ENCODE data around the gene XRCC4.
"Not testable (repeated sequence)": the region's sequence is repeated elsewhere in the genome, so short reads cannot be mapped to it uniquely, and the experiment has no call there.

Gene XRCC4

DNA sequence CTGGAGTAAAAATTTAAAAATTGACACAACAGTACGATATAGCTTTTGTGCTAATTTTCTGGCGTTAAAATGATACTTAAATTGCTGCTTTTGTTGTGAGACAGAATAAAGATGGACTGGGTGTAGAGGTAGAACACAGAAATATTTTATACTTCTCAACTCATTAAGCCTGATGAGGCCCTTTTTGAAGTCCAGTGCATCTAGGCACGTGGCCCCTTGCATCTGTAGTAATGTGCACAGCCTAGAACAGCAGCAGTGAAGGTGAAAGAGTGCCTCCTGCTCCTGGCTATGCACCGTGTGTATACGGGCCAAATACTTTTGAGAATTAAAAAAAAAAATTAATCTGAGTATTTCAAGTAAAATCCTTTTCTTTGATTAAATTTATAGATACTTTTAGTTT, 115.6 kb downstream of the XRCC4 start:
- DNase-seq, result no peak

GRCh38 chr5:83197326-83197967, 120.1 kb downstream of the XRCC4 start:
- no peak for DNase-seq

- no peak for DNase-seq
These were observed 121.8 kb downstream of the XRCC4 start for GRCh38 chr5:83199126-83199525.

- no peak for DNase-seq
These were observed 127.3 kb downstream of the XRCC4 start for GRCh38 chr5:83204651-83205050.

DNA sequence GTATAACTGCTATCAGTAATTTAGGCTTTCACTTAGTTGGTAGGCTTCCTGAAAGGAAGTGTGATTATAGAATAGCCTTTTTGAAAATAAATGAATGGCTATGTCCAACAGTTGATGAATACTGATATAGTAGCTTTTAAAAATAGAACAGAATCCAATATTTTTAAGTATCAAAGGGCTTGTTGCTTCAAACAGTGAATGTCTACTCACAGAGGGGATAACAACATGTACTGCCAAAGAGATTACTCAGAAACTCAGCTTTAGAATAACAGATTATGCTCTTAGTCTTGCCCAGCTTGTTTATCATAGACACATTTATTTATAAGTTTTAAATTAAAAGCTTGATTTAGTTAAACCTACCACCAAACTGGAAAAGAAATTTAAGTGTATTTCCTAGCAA, 132.6 kb downstream of the XRCC4 start:
- DNase-seq, result no peak

GRCh38 chr5:83219077-83219476, 141.7 kb downstream of the XRCC4 start:
- no peak for DNase-seq

- no peak for DNase-seq
These were observed 142.1 kb downstream of the XRCC4 start for GRCh38 chr5:83219495-83219894.

DNA sequence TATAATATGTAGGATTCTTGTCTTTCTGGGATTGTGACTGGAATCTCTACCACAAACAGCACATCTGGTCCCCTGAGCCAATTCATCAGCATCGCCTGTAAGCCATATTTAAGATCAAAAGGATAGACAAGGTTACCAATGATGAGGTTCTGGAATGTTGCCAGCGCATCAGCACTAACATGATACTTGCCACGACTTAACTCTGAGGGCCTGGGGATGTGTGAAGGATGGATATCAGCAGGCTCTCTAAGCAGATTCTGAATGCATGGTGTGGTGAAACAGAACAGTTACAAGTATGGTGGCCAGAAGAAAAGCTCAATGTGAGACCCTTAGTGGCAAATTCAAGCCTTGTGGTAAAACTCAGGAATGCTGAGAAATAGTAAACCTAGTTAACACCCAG, 143.0 kb downstream of the XRCC4 start:
- DNase-seq, result no peak

DNA sequence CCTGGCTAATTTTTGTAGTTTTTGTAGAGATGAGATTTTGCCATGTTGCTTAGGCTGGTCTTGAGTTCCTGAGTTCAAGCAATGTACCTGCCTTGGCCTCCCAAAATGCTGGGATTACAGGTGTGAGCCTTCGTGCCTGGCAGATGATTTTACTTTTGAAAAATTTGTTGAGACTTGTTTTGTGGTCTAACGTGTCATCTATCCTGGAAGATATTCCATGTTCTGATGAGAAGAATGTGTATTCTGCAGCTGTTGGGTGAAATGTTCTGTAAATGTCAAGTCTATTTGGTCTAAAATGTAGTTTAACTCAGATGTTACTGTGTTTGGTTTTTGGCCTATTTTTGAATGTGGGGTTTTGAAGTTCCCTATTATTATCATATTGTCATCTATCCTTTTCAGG, 145.6 kb downstream of the XRCC4 start:
- DNase-seq, result no peak

- DNase-seq, result no peak
These were observed 150.3 kb downstream of the XRCC4 start for GRCh38 chr5:83227611-83228010.

DNA sequence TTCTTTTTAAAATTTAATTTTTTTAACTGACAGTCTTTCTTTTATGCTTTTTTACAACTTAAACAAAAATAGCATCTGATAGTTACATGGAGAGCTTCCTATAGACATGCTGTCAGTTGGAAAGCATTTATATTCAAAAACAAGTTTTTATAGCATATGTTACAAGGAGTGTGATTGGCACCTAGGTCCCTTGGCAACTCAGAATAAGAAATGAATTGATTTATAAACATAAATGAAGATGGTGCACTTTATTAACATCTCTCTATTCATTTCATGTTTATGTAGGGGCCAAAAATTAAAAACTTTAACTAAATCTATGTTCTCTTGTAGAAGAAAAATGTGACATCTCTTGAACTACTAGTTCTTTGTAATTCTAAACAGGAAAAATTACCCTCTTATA, 153.2 kb downstream of the XRCC4 start:
- DNase-seq, result no peak

- DNase-seq, result no peak
These were observed 167.2 kb downstream of the XRCC4 start for GRCh38 chr5:83244516-83244915.

GRCh38 chr5:83245037-83245436, 167.7 kb downstream of the XRCC4 start:
- no peak for DNase-seq

DNA sequence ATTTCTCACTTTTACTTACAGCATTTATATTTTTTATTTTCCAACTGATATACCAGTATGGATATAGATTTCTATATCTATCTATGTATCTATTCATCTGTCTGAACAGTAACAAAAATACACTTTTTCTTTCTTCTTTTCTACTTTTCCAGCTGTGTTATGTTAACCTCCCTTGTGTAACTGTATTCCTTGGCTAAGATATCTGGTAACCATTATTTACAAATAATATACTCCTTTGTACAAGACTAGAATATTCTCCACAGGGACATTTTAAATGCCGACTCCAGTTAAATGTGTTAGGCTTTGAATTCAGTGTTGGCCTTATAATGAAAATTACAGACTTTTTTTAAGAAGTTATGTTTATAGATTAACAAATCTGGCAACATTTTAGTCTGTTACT, 168.7 kb downstream of the XRCC4 start:
- no peak for DNase-seq

GRCh38 chr5:83249156-83249555, 171.8 kb downstream of the XRCC4 start:
- DNase-seq, result no peak

DNA sequence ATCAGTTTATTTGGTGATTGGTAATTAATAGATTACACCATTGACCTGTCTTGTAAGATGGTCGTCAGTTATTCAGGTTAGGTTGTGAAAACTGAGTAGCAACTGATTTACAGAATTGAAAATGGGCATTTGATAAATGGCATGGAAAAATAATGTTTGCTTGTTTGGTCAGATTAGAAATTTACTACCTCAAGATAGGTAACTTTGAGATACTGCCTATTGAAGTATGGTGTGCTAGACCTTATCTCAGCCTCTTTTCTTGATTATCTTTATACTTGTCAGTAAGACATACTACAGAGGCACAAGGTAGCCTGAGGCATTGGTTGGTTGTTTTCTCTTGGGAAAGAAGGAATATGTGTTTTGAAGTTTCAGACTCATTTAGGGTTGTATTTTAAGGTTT, 174.5 kb downstream of the XRCC4 start:
- no peak for DNase-seq

GRCh38 chr5:83253720-83254119, 176.4 kb downstream of the XRCC4 start:
- DNase-seq, result no peak

DNA sequence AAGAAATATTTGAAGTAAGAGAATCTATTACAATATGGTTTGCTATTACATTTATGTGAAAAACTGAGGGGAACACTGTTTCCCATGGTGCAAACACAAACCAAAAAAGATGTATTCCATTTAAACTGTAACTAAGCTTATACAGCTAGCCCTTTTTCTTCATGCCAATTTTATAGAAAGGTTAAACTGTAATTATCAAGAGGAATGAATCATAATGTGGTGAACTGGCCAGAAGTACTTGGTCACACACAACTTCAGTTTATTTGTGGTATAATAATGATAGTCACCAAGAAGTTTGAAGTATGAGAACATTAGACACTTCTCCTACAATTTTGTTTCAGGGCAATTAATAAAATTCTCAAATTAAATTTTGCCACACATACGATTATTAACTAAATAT, 177.9 kb downstream of the XRCC4 start:
- DNase-seq, result no peak

GRCh38 chr5:83256091-83256780, 178.9 kb downstream of the XRCC4 start:
- no peak for DNase-seq

- DNase-seq, result not testable (repeated sequence)
These were observed 180.3 kb downstream of the XRCC4 start for GRCh38 chr5:83257684-83258083.

GRCh38 chr5:83265318-83265717, 188.0 kb downstream of the XRCC4 start:
- DNase-seq, result no peak

- DNase-seq, result no peak
These were observed 193.0 kb downstream of the XRCC4 start for GRCh38 chr5:83270311-83270710.

GRCh38 chr5:83277154-83277553, 199.8 kb downstream of the XRCC4 start:
- no peak for DNase-seq

DNA sequence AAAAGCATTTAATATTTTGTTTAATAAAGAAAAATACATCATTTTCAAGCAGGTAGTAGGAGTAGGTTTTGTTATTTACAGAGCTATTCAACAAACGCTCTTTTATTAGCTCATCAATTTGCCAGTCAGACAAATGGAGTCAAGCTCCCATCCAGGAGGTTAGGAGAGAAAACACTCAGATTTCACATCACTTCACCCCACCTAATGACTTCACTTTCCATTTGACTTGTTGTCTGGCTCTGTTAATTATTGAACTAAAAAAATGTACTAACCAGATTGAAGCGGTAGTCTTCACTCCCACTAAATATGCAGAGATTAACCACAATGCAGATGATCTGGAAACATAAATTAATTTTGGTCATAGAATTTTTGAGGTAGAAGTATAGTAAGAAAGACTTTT, 200.6 kb downstream of the XRCC4 start:
- DNase-seq, result no peak

DNA sequence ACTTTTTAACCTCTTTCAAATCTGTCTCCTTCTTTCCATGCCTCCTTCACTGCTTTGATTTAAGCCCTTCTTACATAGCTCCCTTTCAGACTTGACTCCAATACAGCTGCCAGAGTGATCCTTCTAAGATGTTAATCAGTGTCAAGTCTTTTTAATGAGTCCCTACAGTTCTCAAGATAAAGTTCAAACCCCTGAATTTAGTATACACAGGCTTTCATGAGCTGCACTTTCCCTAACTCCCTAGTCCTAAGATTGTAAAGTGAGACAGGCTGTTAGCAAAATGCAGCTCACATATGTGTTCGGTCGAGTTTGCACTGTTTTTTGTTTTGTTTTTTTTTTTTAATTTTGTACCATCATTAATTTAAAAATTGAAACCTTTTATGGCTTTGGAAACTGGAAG, 203.8 kb downstream of the XRCC4 start:
- no peak for DNase-seq

All from activated gamma-delta T cell (primary cell).